Epithelial cell of esophagus (primary cell): ENCODE measurements around the gene CMTM5.

ENCODE experiments used
- DNase-seq: peaks from one replicate; pipeline ENCODE4 v3.0.0; 2010; ENCODE audit warnings: low read depth
- H3K4me3 ChIP-seq: 2 replicates; pipeline ENCODE4 v1.5.1; 2011; ENCODE audit warnings: mild to moderate bottlenecking, low read length, control low read depth
- CTCF ChIP-seq: IDR thresholded peaks from 2 replicates; pipeline ENCODE4 v1.5.1; 2011; ENCODE audit warnings: low read depth, mild to moderate bottlenecking, low read length, control low read depth, inconsistent platforms; ENCODE audit not compliant: insufficient read depth; ENCODE audit errors: missing control alignments

Gene CMTM5

GRCh38 chr14:23370221-23370620 is 6.6 kb upstream of the CMTM5 start:
- no peak for DNase-seq
- no peak for TF ChIP-seq CTCF

GRCh38 chr14:23371865-23372264 is 5.0 kb upstream of the CMTM5 start:
- DNase-seq, result no peak
- H3K4me3 ChIP-seq, result no peak overlapping the region
- TF ChIP-seq CTCF, result no peak

More at GRCh38 chr14:23370221-23370620, 6.6 kb upstream of the CMTM5 start:
- H3K4me3 ChIP-seq, result no peak overlapping the region

GRCh38 chr14:23372509-23372908 is 4.3 kb upstream of the CMTM5 start, which contains the start of gene IL25:
Gene IL25, plus strand, starts transcription at chr14:23372809.
- no peak within 1 kb of the TSS for H3K4me3 ChIP-seq
- no peak for TF ChIP-seq CTCF
- no peak for DNase-seq

- TF ChIP-seq CTCF, result no peak
- no peak overlapping the region for H3K4me3 ChIP-seq
These were observed 3.8 kb upstream of the CMTM5 start for GRCh38 chr14:23373041-23373440.

GRCh38 chr14:23375527-23376251 is 1.2 kb upstream of the CMTM5 start:
- DNase-seq, result no peak
- no peak for TF ChIP-seq CTCF
- H3K4me3 ChIP-seq, result no peak overlapping the region

More at GRCh38 chr14:23373041-23373440, 3.8 kb upstream of the CMTM5 start:
- DNase-seq, result no peak

GRCh38 chr14:23377198-23377550 is 328 bp downstream of the CMTM5 start:
- TF ChIP-seq CTCF, result no peak
- DNase-seq, result no peak
- H3K4me3 ChIP-seq, result no peak overlapping the region
